SK-N-SH (cell line): Measurements from ENCODE around the gene FCHSD2.

Source experiments
- CHD2 ChIP-seq: fragments of 150-350 bp; IDR thresholded peaks from 2 replicates; pipeline ENCODE4 v1.6.1; 2018; ENCODE audit warnings: low read length; ENCODE audit not compliant: partially characterized antibody
- EP300 ChIP-seq, 2 experiments: IDR thresholded peaks; 2 replicates each; pipeline versions ENCODE4 v1.4.0 to v1.6.1; 2012; ENCODE audit warnings: borderline replicate concordance in 1 of 2, low read depth in 1 of 2, low read length in 1 of 2
- EZH2phosphoT487 ChIP-seq: fragments of 200-600 bp; sonication (generic); IDR thresholded peaks from 2 replicates; pipeline ENCODE4 v1.6.1; 2017; ENCODE audit warnings: low read depth, mixed run types, mild to moderate bottlenecking, antibody characterized with exemption, moderate library complexity, borderline replicate concordance
- GATA2 ChIP-seq: sonication (generic); formaldehyde crosslinking; IDR thresholded peaks from 2 replicates; pipeline ENCODE4 v1.5.0; 2020; ENCODE audit warnings: mild to moderate bottlenecking, missing genetic modification reagents
- POLR2AphosphoS5 ChIP-seq: IDR thresholded peaks from 2 replicates; pipeline ENCODE4 v1.6.1; 2012; ENCODE audit warnings: low read depth, low read length
- RAD21 ChIP-seq: IDR thresholded peaks from 2 replicates; pipeline ENCODE4 v1.6.1; 2012; ENCODE audit warnings: mild to moderate bottlenecking, low read length
- RCOR1 ChIP-seq: fragments of 150-350 bp; IDR thresholded peaks from 2 replicates; pipeline ENCODE4 v1.6.1; 2017; ENCODE audit warnings: antibody characterized with exemption, low read length
- SIN3A ChIP-seq: IDR thresholded peaks from 2 replicates; pipeline ENCODE4 v1.6.1; 2012; ENCODE audit warnings: low read depth, mild to moderate bottlenecking, low read length, moderate library complexity, borderline replicate concordance
- TF ChIP-seq, protein P1 (sequence below): fragments of 150-350 bp; IDR thresholded peaks from 2 replicates; pipeline ENCODE4 v1.6.1; 2017; ENCODE audit warnings: antibody characterized with exemption, low read length, low read depth, borderline replicate concordance
- TF ChIP-seq, protein P2 (sequence below): fragments of 200-600 bp; sonication (generic); IDR thresholded peaks from 2 replicates; pipeline ENCODE4 v1.6.1; 2017; ENCODE audit warnings: antibody characterized with exemption, mild to moderate bottlenecking, moderate library complexity
- TF ChIP-seq, protein P3 (sequence below): IDR thresholded peaks from 2 replicates; pipeline ENCODE4 v1.4.0; 2012; ENCODE audit warnings: low read depth, borderline replicate concordance
- TF ChIP-seq, protein P4 (sequence below): IDR thresholded peaks from 2 replicates; pipeline ENCODE4 v1.4.0; 2012; ENCODE audit warnings: low read depth
- TF ChIP-seq, protein P5 (sequence below): IDR thresholded peaks from 2 replicates; pipeline ENCODE4; 2012

DNA sequence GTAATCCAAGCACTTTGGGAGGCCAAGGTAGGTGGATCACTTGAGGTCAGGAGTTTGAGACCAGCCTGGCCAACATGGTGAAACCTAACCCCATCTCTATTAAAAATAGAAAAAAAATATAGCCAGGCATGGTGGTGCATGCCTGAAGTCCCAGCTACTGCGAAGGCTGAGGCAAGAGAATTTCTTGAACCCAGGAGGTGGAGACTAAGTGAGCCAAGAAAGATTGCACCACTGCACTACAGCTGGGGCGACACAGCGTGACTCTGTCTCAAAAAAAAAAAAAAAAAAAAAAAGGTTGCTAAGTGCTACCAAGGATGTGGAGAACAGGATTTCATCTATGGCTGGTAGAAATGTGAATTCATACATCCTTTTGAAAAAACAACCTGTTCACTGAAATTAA, 291.3 kb downstream of the FCHSD2 start:
- TF ChIP-seq GATA2 (CRISPR knock-in tag) (no peak), RAD21 (no peak), CHD2 (no peak), EP300 (IDR thresholded peaks at IDR 0.05; ENCODE audit: borderline replicate concordance in 1 of 2, low read depth in 1 of 2, low read length in 1 of 2) (no peak), RCOR1 (no peak), POLR2AphosphoS5 (no peak), EZH2phosphoT487 (no peak), SIN3A (no peak)
- TF ChIP-seq, protein P1, sequence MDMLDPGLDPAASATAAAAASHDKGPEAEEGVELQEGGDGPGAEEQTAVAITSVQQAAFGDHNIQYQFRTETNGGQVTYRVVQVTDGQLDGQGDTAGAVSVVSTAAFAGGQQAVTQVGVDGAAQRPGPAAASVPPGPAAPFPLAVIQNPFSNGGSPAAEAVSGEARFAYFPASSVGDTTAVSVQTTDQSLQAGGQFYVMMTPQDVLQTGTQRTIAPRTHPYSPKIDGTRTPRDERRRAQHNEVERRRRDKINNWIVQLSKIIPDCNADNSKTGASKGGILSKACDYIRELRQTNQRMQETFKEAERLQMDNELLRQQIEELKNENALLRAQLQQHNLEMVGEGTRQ, result no peak
- TF ChIP-seq, protein P2, sequence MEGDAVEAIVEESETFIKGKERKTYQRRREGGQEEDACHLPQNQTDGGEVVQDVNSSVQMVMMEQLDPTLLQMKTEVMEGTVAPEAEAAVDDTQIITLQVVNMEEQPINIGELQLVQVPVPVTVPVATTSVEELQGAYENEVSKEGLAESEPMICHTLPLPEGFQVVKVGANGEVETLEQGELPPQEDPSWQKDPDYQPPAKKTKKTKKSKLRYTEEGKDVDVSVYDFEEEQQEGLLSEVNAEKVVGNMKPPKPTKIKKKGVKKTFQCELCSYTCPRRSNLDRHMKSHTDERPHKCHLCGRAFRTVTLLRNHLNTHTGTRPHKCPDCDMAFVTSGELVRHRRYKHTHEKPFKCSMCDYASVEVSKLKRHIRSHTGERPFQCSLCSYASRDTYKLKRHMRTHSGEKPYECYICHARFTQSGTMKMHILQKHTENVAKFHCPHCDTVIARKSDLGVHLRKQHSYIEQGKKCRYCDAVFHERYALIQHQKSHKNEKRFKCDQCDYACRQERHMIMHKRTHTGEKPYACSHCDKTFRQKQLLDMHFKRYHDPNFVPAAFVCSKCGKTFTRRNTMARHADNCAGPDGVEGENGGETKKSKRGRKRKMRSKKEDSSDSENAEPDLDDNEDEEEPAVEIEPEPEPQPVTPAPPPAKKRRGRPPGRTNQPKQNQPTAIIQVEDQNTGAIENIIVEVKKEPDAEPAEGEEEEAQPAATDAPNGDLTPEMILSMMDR, result no peak
- TF ChIP-seq, protein P3, sequence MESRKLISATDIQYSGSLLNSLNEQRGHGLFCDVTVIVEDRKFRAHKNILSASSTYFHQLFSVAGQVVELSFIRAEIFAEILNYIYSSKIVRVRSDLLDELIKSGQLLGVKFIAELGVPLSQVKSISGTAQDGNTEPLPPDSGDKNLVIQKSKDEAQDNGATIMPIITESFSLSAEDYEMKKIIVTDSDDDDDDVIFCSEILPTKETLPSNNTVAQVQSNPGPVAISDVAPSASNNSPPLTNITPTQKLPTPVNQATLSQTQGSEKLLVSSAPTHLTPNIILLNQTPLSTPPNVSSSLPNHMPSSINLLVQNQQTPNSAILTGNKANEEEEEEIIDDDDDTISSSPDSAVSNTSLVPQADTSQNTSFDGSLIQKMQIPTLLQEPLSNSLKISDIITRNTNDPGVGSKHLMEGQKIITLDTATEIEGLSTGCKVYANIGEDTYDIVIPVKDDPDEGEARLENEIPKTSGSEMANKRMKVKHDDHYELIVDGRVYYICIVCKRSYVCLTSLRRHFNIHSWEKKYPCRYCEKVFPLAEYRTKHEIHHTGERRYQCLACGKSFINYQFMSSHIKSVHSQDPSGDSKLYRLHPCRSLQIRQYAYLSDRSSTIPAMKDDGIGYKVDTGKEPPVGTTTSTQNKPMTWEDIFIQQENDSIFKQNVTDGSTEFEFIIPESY, result no peak
- TF ChIP-seq, protein P4, sequence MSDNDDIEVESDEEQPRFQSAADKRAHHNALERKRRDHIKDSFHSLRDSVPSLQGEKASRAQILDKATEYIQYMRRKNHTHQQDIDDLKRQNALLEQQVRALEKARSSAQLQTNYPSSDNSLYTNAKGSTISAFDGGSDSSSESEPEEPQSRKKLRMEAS, result no peak
- TF ChIP-seq, protein P5, sequence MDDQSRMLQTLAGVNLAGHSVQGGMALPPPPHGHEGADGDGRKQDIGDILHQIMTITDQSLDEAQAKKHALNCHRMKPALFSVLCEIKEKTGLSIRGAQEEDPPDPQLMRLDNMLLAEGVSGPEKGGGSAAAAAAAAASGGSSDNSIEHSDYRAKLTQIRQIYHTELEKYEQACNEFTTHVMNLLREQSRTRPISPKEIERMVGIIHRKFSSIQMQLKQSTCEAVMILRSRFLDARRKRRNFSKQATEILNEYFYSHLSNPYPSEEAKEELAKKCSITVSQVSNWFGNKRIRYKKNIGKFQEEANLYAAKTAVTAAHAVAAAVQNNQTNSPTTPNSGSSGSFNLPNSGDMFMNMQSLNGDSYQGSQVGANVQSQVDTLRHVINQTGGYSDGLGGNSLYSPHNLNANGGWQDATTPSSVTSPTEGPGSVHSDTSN, result no peak
